Prostate gland (tissue), 2 donors: Measurements from ENCODE around the gene TMEM117. TPM values are rescaled to one million over a fixed set of nuclear protein-coding genes. Genes with fewer than 3 reads are reported as not detected.
"Not testable (repeated sequence)": the region's sequence is repeated elsewhere in the genome, so short reads cannot be mapped to it uniquely, and the experiment has no call there.

Experiments used
- DNase-seq: peaks from one replicate; pipeline ENCODE4 v3.0.0-alpha.2; 2019; ENCODE audit warnings: low spot score
- H3K27ac ChIP-seq, 2 donors: fragments of 200-600 bp; sonication (generic); 2 replicates each; pipeline ENCODE4 v1.5.1; 2017 to 2019
- H3K27me3 ChIP-seq: fragments of 200-600 bp; sonication (generic); replicated peaks from 2 replicates; pipeline ENCODE4 v1.5.1; 2019; ENCODE audit not compliant: insufficient read depth
- H3K36me3 ChIP-seq, 2 donors: fragments of 200-600 bp; sonication (generic); 1 replicate in 1 of 2; 2 replicates in 1 of 2; pipeline versions ENCODE4 v1.5.1 to v1.8.1; 2017 to 2019
- H3K4me1 ChIP-seq: fragments of 200-600 bp; sonication (generic); replicated peaks from 2 replicates; pipeline ENCODE4 v1.5.1; 2019
- H3K4me3 ChIP-seq, 2 donors: fragments of 200-600 bp; sonication (generic); 2 replicates each; pipeline ENCODE4 v1.5.1; 2017 to 2019
- H3K9me3 ChIP-seq: fragments of 200-600 bp; sonication (generic); 2 replicates; pipeline ENCODE4 v1.5.1; 2017
- POLR2A ChIP-seq: fragments of 450-650 bp; IDR thresholded peaks from one replicate; pipeline ENCODE4 v1.6.1; 2016; ENCODE audit warnings: antibody characterized with exemption, mild to moderate bottlenecking
- POLR2AphosphoS5 ChIP-seq: sonication (generic); formaldehyde crosslinking; IDR thresholded peaks from one replicate; pipeline ENCODE4 v1.6.1; 2017; ENCODE audit warnings: antibody characterized with exemption
- WGBS: methylation state at CpG from one replicate; pipeline ENCODE4 v1.1.5; 2018; 5-methylcytosine and 5-hydroxymethylcytosine counted together
- intact Hi-C: fragments of 100-400 bp; cut with DNase I; formaldehyde crosslinking; loops from one replicate; pipeline ENCODE4 v1.14.2; 2022
- total RNA-seq, 2 donors: library from RNA; depleted of rRNA; stranded (reverse); fragments of >200 nt; gene quantifications; one replicate each; pipeline ENCODE4 v1.1.0, GENCODE V29; 2016
- TF ChIP-seq, protein P1 (sequence below), 4 experiments: fragments of 200-600 bp in 2 of 4; fragments of 450-650 bp in 2 of 4; sonication (generic) in 2 of 4; IDR thresholded peaks; 1 replicate in 3 of 4; 2 replicates in 1 of 4; pipeline ENCODE4 v1.5.1; 2016 to 2019; ENCODE audit warnings: antibody characterized with exemption in 4 of 4, mild to moderate bottlenecking in 2 of 4, moderate library complexity in 2 of 4

TMEM117 gene
- total RNA-seq, 2 donors from 2014 or later, result 15.5 to 26.5 TPM

DNA sequence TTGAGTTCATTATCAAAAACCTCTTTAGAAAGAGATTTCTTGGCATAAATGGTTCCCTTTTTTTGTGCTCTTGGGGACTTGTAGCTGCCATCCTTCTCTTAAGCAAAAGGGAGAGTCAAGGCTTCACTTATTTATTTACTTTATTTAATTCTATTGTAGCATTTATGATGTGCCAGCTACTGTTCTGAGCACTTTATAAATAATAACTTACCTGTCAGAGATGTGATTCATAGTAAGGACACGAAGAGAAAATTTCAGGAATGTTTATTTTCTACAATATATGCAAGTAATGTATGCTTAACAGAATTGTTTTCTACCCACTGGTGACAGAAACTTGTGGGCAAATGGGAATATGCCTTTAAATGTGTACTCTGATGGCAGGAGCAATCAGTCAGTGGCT lies 33.3 kb downstream of the TMEM117 start:
- Histone ChIP-seq H3K36me3 (no peaks in the 10 kb centered on the region), H3K4me1 (no peaks in the 10 kb centered on the region), H3K27ac (no peak overlapping the region), H3K9me3 (no peaks in the 10 kb centered on the region), H3K27me3 (no peaks in the 10 kb centered on the region), H3K4me3 (no peak overlapping the region)
- intact Hi-C loops, result no loop called here
- WGBS, result 38% methylated on average over 1 of the region's 1 CpG
- TF ChIP-seq, protein P1, sequence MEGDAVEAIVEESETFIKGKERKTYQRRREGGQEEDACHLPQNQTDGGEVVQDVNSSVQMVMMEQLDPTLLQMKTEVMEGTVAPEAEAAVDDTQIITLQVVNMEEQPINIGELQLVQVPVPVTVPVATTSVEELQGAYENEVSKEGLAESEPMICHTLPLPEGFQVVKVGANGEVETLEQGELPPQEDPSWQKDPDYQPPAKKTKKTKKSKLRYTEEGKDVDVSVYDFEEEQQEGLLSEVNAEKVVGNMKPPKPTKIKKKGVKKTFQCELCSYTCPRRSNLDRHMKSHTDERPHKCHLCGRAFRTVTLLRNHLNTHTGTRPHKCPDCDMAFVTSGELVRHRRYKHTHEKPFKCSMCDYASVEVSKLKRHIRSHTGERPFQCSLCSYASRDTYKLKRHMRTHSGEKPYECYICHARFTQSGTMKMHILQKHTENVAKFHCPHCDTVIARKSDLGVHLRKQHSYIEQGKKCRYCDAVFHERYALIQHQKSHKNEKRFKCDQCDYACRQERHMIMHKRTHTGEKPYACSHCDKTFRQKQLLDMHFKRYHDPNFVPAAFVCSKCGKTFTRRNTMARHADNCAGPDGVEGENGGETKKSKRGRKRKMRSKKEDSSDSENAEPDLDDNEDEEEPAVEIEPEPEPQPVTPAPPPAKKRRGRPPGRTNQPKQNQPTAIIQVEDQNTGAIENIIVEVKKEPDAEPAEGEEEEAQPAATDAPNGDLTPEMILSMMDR (IDR thresholded peaks at IDR 0.05), result no peak
- TF ChIP-seq POLR2A (no peak), POLR2AphosphoS5 (no peak)
- no peak for DNase-seq

GRCh38 chr12:43869765-43870164 lies 33.9 kb downstream of the TMEM117 start:
- H3K27ac ChIP-seq, H3K4me1 ChIP-seq, H3K4me3 ChIP-seq, intact Hi-C loops, H3K36me3 ChIP-seq, H3K9me3 ChIP-seq, DNase-seq, H3K27me3 ChIP-seq: not testable (repeated sequence)

DNA sequence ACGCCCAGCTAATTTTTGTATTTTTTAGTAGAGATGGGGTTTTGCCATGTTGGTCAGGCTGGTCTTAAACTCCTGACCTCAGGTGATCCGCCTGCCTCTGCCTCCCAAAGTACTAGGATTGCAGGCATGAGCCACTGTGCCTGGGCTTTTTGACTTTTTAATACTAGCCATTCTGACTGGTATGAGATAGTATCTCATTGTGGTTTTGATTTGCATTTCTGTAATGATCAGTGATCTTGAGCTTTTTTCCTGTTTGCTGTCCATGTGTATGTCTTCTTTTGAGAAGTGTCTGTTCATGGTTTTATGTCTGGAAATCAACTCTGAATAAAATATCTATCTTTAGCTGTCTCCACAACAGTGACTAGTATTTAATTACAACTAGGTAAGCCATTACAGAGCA lies 35.4 kb downstream of the TMEM117 start:
- 98% methylated on average over 2 of the region's 2 CpGs for WGBS
- intact Hi-C loops, result not testable (repeated sequence)

GRCh38 chr12:43872396-43872795 lies 36.5 kb downstream of the TMEM117 start:
- intact Hi-C loops, result no loop called here
- Histone ChIP-seq H3K9me3 (no peaks in the 10 kb centered on the region), H3K4me3 (no peak overlapping the region), H3K27ac (no peak overlapping the region), H3K4me1 (no peaks in the 10 kb centered on the region), H3K27me3 (no peaks in the 10 kb centered on the region), H3K36me3 (no peaks in the 10 kb centered on the region)
- 95% methylated on average over 2 of the region's 2 CpGs for WGBS
- DNase-seq, result no peak
- TF ChIP-seq POLR2AphosphoS5 (no peak), POLR2A (no peak)
- TF ChIP-seq, protein P1 (IDR thresholded peaks at IDR 0.05), result no peak

More for the DNA sequence above, 35.4 kb downstream of the TMEM117 start:
- H3K36me3 ChIP-seq, H3K4me3 ChIP-seq, H3K27me3 ChIP-seq, H3K4me1 ChIP-seq, H3K27ac ChIP-seq, H3K9me3 ChIP-seq, DNase-seq: not testable (repeated sequence)

- intact Hi-C loops, result no loop called here
- DNase-seq, result no peak
- no peak overlapping the region for H3K4me3 ChIP-seq
- H3K27me3 ChIP-seq, result no peaks in the 10 kb centered on the region
- TF ChIP-seq, protein P1 (IDR thresholded peaks at IDR 0.05), result no peak
- TF ChIP-seq POLR2AphosphoS5 (no peak), POLR2A (no peak)
- H3K9me3 ChIP-seq, result no peaks in the 10 kb centered on the region
- H3K27ac ChIP-seq, result no peak overlapping the region
- 48% methylated on average over 3 of the region's 3 CpGs for WGBS
- no peaks in the 10 kb centered on the region for H3K36me3 ChIP-seq
- H3K4me1 ChIP-seq, result peaks cover 8% of the 10 kb centered on the region
These were observed 42.2 kb downstream of the TMEM117 start for GRCh38 chr12:43878050-43878449.

DNA sequence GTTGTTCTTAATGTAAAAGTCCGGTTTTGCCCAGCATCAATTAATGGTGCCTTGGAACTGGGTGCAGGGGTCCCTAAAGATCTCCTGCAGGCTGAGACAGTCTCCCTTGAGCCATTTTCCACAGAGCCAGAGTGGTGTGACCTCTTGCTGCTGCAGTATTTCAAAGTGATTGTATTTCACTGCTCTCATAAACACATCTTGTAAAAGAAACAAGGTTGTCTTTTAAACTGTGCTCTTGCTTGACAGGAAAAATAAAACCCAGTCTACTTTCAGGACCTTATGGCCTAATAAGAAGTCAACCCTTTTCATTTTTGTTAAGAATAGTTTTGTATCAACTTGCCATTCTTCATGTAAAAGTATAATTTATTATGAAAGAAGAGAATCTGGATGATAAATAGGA lies 44.7 kb downstream of the TMEM117 start:
- H3K36me3 ChIP-seq, result no peaks in the 10 kb centered on the region
- TF ChIP-seq POLR2A (no peak), POLR2AphosphoS5 (peak; percentile 19)
- TF ChIP-seq, protein P1 (IDR thresholded peaks at IDR 0.05), result no peak
- intact Hi-C loops, result loop anchor here (5.0 to 10.0 kb wide), 2 partner anchors 73 to 116 kb away; partner anchors contain the start of gene TWF1
- no peaks in the 10 kb centered on the region for H3K27me3 ChIP-seq
- H3K27ac ChIP-seq, result no peak overlapping the region
- no peak for DNase-seq
- H3K4me1 ChIP-seq, result peaks cover 8% of the 10 kb centered on the region
- H3K9me3 ChIP-seq, result no peaks in the 10 kb centered on the region
- WGBS, result 35% methylated on average over 1 of the region's 1 CpG
- H3K4me3 ChIP-seq, result no peak overlapping the region
